GM19099 (cell line): ENCODE results near the gene SDK1.

Experiments
- POLR2A ChIP-seq: IDR thresholded peaks from 3 replicates; pipeline ENCODE4 v1.6.1; 2011; ENCODE audit warnings: low read depth; ENCODE audit not compliant: insufficient read length; ENCODE audit errors: extremely low read depth

Gene SDK1

DNA sequence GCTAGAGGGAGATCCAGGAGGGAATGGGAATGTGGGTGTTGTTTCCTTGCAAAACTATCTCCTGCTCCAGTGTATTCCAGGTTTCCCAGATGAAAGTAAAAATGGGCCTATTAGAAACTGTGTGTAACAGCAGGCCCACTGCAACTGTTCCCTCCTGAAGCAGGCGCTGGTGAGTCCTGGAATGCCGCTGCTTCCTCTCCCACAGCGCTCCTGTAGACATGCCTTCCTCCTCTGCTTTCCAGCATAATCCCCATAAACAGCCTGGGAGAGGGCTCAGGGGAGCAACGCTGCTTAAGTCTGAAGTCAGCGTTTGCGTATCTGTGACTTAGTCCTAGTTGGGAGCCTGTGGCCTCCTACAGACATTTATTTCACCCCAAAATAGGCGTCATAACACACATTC lies 830.0 kb downstream of the SDK1 start:
- TF ChIP-seq POLR2A: no peak

DNA sequence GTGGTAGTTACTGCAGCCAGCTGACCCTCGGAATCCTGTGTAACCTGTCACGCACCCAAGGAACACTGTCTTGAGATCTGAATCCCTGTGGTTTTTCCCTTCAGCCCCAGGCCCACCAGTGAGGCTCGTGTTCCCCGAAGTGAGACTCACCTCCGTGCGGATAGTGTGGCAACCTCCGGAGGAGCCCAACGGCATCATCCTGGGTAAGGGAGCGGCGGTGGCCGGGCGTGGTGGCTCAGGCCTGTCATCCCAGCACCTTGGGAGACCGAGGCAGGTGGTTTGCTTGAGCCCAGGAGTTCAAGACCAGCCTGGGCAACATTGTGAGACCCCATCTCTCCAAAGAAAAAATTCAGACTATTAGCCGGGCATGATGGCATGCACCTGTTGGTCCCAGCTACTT lies 831.2 kb downstream of the SDK1 start:
- TF ChIP-seq POLR2A: no peak

DNA sequence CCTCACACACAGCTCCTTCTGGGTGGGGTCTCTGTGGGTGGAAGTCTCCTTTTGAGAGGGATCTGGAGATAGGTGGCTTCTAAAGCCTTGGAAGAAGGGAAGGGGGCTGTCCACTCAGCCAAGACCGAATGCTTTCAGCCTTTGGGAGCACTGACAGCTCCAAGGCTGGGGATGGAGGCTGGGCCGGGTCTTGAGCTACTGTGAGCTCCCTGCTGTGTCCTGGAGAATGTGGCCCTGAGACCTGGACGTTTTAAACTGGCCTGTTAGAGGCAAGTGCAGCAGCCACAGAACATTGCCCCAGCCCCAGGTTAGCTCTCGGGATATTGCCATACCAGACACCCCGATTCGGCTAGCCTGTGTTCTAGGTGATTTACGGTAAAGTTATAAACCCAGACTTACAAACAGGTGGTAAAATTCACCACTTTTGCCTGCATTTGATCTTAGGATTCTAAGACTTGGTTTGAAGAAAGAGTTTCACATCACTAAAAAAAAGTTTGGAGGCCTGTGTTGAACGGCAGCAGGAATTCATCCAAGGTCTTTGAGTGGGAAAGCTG lies 832.5 kb downstream of the SDK1 start:
- TF ChIP-seq POLR2A: no peak

DNA sequence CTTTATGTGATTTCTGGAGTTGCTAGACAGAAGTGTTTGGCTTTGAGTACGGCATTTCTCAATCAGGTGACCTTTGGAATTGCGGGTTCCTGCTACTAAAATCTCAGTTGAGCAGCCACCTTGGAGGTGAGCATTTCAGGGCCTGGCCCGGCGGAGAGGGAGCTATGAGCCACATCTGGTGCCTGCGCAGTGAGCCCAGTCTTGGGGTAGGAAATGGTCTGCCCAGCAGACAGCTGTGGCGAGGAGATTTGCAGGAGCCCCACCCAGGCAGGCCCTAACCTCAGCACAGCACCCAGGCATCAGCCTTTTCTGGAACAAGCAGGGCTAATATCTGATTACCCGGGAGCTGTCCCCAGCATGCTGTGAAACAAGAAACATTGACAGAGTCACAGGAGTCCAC lies 833.2 kb downstream of the SDK1 start:
- no peak for TF ChIP-seq POLR2A

DNA sequence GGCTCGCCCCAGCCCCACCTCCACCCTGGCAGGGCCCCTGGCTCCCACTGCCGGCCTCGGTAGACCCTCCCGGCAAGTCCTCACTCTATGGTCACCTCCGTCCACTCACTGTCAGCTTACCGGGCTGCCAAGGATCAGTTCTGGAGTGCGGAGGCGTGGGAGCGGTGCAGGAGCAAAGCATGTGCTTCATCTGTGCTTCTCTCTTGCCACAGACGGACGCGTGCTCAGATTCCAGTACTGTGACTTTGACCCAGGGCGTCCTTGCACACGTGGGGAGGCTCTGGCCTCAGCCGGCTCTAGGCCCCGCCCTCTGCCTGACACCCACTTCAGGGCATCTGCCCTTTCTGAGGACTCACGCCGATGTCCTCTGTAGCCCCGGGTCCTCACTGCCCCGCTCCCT lies 833.6 kb downstream of the SDK1 start:
- no peak for TF ChIP-seq POLR2A

DNA sequence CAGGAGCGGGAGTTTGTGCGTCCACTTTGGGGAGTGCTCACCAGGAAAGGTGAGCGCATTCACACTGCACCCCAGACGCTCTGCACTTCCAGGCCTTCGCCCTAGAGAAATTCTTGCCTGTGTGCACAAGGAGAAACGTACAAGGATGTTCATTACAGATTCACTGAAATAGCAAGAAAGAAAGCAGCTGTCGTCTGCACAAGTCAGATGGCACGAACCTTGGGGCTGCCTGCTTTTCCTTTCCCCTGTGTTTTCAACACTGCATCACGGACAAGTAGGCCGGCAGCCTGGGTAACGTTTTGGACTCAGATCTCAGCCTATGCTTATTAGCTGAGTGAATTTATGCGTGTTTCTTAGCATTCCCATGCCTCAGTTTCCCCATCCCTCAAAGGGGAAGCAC lies 834.2 kb downstream of the SDK1 start:
- TF ChIP-seq POLR2A: no peak

DNA sequence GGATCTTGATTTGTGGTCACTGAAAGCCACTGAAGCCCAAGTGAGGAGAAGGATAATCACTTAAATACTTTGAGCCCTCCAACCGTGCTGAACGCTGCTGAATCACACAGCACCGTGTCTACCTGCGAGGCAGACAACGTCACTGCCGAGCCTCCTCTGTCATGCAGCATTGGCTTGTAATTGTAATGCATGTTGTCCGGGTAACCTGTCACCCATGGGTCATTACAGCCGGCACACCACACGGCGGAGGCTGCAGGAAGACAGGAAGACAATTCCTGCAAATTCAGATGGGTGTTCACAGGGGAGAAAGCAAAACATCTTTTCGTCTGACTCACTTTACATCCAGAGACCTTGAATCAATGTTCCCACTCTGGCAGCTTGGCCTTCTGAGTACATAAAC lies 835.0 kb downstream of the SDK1 start:
- no peak for TF ChIP-seq POLR2A

DNA sequence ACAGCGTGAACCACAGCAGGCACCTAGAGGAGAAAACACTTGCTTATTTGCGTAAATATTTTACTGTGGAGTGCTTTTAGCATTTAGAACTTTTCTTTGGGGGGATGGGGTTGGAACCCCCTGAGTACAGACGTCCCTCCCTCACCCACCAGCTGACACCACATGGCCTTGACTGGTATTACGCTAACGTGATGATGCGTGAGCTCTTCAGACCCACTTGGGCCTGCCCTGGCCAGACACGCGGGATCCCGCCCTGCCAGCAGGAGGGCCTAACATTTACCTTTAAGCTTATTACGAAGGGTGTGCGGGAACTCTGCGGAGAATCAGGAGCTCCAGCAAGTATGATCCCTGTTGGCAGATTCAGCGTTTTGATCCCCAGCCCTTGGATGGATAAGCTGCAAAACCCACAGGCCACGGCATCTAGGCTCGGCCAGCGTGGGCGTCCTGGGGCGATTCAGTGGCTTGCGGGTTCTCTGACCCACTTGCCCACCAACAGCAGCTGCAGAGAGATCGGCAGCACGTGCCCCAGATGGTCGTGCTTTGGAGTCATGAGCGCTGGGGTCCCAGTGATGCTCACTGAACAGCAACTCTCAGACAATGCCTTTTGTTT lies 835.6 kb downstream of the SDK1 start:
- no peak for TF ChIP-seq POLR2A

DNA sequence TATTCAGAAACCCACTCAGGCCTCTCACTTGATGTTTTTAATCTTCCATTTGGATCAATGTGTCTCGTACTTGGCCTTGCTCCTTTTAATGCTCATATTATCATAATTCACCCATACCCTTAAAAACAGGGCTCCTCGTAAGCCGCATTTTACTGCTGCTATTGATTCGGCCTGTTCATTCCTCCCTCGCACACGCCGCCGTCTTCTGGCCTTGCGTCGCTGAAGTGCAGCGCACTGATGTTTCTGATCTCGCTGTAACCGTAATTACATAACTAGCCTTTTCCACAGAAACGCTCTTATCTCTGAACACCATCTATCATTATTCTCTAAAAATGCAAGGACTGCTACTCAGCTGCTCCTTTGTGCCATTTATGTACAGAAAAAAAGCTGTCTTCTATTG lies 836.5 kb downstream of the SDK1 start:
- TF ChIP-seq POLR2A: no peak

DNA sequence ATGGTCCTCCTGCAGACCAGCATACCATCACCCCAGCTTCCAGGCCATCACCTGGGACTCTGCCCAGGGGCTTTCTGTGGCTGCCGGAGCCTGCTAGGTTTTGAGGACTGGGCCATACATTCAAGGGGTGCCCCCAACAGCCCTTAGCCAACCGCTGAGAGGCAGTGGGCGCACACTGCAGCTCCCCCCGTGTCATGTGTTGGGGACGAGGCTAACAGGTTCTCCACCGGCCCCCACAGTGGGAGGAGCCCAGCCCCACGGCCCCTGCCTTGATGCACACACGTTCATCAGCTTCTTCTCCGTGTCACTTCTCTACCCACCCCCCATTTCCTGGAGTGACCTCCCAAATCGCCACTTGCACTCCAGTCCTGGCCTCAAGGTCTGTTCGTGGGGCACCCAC lies 837.8 kb downstream of the SDK1 start:
- TF ChIP-seq POLR2A: no peak

DNA sequence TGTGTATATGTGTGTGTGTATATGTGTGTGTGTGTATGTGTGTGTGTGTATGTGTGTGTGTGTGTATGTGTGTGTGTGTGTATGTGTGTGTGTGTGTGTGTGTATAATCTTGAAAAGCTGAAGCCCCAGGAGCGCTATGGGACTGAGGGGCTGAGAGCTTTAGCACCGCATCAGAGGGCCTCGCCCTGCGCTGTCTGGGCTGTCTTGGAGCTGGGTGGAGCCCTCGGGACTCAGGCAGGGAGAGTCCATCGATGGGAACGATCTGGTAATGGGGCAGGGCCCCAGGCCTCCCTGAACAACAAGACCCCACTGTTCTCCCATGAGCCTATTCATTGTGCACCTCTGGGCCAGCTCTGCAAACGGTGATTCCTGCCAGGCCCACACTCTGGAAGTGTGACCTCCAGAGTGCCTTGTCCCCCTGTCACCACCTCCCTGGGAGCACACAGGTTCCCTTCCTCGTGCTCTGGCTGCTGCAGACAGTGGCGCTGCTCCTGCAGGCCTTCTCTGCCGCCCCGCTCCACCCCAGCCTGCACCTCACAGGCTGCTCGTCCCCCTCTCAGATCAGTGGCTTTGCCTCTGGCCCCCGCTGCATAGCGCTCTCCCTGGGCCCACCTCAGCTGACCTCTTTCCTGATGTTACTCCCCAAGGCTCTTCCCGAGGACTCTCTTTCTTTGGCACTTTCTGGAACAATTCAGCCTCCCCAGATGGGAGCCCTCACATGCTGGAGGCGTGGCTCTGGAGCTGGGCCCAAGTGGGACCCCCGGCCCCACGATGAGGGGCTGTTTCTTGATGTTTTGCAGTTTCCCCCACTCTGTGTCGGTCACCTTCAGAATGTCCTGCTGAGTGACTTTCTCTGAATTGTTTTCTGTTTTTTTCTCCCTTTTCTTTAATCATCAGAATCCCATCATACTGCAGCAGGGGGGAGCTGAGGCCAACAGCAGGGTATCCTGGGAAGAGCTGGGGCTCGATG lies 838.9 kb downstream of the SDK1 start:
- no peak for TF ChIP-seq POLR2A

DNA sequence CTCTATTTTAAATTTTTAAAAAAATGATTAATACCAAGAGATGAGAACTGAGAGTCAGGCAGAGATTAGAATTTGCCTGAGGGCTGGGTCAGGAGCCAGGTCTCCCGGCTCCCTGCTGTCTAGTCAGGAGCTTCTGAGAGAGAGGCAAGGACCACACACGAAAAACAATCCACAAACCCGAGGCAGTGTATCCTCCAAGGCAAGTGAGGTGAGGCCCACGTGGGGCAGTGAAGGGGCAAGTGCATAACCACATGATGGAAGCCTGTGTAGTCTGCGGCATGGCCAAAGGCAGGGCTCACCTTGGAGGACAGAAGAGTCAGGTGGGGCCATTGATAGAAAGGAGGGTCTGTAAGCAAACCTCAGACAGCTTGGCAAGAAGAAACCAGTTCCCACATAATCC lies 839.9 kb downstream of the SDK1 start:
- TF ChIP-seq POLR2A: no peak

DNA sequence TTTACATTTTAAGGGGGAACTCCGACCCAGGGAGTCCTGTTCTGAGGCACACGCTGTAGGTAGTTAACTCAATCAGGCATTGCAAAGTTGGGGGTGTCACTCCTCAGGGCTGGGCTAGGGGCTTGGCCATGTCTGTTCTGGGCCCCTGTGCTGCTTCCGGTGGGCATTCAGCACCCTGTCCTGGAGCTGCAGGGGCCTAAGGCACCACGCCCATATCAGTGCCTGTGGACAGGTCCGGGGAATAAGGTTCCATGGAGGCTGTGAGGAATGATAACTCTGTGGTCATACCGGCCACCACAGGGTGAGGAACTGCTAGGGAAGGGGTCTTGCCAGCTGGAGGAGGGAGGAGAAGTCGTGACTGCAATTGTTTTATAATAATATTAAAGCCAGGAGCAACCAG lies 842.0 kb downstream of the SDK1 start:
- TF ChIP-seq POLR2A: no peak

DNA sequence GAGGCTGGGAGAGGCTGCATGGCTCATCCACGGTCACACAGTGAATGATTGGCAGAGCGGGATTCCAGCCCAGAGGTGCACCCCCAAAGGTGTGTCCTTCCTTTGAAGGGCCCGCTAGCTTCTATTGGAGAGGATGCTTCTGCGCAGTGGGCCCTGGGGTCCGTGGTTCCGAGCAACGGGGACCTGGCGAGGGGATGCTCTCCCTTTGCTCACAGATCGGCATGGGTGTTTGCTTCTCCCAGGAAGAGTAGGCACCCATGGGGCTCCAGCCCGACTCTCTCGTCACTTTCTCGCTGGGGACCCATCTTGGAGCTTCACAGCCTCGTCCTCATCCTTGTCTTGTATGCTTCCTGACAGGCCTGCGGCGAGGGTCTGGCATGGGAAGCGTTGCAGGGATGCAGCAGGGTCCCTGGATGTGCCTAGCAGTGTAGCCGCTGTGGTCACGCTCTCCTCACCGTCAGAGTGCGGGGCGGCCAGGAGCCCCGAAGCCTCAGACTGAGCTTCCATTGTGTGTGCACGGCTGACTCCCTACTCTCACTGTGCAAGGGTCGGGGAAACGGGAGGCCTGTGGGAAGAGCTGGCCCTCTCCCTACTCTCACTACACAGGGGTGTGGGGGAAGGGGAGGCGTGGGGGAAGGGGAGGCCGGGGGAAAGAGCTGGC lies 842.6 kb downstream of the SDK1 start:
- no peak for TF ChIP-seq POLR2A

DNA sequence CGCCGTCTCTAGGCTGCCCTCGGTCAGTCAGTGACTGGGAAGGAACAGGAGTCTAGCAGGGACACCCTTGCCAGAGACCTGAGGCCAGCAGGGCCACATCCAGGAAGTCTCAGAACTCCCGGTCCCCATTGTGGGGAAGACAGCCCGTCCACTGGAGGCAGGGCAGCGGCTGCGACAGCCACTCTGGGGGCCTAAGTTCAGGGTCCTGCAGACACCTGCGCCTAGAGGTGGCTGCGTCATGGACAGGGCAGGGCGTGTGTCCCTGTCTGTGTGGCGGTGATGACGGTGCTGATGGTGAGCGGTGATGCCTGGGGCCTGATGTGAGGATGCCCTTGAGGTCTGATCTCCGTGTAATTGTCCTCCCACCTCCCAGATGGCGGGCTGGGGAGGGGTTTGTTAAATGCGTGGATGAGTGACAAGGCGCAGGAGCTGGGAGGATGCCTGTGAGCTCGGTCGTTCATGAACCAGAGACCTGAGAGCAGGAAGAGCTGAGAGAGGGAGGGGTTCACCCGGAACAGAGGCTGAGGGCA lies 843.2 kb downstream of the SDK1 start:
- TF ChIP-seq POLR2A: no peak
